NCI-H226 (cell line): Measurements from ENCODE around the gene HILPDA.
"Not testable (repeated sequence)": the region's sequence is repeated elsewhere in the genome, so short reads cannot be mapped to it uniquely, and the experiment has no call there.

Experiments used
- DNase-seq: peaks from one replicate; pipeline ENCODE4 v3.0.0-alpha.2; 2015

Gene HILPDA

DNA sequence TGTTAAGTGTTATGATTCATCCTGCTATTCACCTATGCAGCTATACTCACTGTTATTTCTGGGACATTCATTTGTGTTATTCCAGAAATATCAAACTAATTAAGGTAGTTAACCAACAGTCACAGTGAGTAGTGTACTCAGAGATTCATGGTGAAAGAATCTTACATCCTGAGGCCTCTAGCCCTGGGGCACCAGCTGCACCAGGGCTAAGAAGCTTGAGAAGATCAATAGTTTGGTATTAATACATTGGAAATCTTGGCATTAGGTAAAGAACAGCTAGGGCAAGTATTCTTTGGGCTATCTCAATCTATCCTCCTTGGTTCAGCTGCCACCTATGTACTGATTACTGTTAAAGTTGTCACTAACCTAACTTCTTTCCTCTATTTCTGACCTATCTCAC lies 11.2 kb downstream of the HILPDA start:
- not testable (repeated sequence) for DNase-seq

DNA sequence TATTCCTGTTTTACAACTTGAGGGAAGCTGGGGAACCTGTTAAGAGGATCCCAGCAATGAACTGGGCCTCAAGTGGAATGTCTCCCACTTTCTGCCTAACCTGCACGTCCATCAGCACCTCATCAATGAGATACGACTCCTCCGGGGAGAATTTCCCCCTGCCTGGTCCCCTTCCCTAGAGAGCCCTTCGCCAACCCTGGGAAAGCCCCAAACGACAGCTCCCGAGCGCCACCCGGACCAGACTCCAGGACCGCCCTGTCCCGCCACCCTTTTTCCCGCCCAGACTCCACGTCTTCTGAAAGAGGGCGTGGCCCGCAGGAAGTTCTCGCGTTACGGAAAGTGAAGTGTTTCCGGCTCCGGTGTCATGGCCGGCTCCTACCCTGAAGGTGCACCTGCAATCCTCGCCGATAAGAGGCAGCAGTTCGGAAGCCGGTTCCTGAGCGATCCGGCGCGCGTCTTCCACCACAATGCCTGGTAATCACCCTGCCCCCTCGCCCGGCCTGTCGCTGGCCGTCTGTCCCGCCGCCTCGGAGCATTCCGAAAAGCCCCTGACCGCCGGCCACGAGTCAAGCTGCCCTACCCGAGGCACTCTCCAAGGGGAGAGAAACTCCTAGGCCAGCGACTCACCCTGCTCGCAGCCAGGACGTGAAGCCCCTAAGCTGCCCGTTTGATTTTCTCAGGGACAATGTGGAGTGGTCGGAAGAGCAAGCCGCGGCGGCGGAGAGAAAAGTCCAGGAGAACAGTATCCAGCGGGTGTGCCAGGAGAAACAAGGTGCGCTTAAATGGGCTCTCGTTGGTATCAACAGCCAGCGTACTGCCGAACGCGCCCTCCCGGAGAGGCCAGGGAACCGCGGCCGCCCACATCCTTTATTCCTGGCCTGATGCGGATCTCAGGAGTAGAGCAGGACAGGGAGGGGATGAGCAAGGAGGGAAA lies 21.0 kb downstream of the HILPDA start, which contains the start of gene METTL2B:
Gene METTL2B, plus strand, starts transcription at position 347 of the 934 bp plus-strand sequence. Its CDS starts 18 bp downstream, at position 365.
- peak; percentile 91 for DNase-seq

DNA sequence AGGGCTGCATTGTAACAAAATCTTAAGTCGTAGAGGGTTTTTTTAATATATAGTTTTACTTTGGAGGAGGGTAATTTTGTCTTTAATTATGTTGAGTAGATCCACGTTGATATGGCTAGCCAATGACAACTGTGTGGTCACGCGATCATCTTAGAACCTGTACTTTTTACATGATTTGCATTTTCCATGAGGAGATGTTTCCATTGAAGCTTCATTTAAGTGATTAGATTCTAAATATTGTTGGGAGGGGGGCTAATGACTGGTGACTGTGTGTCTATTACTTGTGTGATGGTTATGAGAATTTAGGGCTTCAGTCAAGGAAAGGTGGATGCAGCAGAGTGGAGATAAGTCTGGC lies 21.6 kb downstream of the HILPDA start:
- DNase-seq, result not testable (repeated sequence)

DNA sequence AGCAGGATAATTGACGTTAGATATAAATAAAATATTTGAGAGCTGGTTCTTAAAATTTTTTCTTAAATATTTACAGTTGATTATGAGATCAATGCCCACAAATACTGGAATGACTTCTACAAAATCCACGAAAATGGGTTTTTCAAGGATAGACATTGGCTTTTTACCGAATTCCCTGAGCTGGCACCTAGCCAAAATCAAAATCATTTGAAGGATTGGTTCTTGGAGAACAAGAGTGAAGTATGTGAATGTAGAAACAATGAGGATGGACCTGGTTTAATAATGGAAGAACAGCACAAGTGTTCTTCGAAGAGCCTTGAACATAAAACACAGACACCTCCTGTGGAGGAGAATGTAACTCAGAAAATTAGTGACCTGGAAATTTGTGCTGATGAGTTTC lies 23.4 kb downstream of the HILPDA start:
- DNase-seq, result not testable (repeated sequence)

DNA sequence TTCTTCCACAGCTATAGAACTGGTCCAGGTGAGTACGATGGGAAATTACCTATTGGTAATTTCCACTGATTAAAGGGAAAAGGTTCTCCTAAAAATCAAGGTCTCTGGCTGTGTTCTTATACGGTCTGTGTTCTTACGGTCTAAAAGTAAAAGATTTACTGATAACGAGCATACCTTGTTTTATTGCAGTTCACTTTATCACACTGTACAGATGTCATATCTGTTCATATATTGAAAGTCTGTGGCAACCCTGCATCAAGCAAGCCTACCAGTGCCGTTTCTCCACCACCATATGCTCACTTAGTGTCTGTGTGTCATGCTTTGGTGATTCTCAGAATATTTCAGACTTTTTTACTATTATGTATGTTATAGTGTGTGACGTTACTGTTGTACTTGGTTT lies 32.5 kb downstream of the HILPDA start:
- not testable (repeated sequence) for DNase-seq

DNA sequence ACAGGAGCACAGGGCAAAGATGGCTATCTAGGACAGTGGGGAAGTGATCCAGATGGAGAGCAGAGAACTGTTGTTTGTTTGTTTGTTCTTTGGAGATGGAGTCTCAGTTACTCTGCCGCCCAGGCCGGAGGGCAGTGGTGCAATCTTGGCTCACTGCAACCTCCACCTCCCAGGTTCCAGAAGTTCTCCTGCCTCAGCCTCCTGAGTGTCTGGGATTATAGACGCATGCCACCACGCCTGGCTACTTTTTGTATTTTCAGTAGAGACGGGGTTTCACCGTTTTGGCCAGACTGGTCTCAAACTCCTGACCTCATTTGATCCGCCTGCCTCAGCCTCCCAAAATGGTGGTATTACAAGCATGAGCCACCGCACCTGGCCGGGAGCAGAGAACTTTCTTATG lies 41.7 kb downstream of the HILPDA start:
- DNase-seq, result no peak

DNA sequence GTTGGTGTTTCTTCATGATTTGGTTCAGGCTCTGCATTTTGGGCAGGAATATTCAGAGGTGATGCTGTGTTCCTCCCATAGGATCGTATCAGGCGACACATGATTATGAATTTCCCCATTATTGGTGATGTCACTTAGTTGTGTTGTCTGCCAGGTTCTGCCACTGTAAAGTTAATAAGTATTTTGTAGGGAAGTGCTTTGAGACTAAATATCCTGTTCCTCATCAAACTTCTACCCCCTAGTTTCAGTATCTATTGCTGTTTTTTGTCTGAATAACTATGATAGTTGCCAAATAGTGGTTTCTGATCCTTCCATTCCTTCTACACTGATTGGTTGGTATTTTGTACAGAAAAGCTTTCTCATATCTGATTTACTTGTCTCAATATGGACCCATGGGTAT lies 49.7 kb downstream of the HILPDA start:
- not testable (repeated sequence) for DNase-seq

DNA sequence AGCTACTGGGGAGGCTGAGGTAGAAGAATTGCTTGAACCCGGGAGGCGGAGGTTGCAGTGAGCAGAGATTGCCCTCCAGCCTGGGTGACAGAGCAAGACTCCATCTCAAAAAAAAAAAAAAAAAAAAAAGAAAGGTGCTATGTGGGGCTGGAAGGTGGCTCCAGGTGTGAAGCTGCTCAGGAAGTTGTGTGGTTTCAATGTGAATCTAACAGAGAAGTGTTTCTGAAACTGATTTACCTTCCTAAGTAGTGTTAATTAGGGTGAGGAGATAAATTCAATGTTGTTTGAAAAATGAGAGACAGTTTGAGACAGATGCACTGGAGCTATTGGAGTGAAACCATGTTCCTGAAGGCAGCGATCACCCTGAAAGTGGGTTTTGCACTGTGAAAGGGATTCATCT lies 51.1 kb downstream of the HILPDA start:
- DNase-seq, result not testable (repeated sequence)

DNA sequence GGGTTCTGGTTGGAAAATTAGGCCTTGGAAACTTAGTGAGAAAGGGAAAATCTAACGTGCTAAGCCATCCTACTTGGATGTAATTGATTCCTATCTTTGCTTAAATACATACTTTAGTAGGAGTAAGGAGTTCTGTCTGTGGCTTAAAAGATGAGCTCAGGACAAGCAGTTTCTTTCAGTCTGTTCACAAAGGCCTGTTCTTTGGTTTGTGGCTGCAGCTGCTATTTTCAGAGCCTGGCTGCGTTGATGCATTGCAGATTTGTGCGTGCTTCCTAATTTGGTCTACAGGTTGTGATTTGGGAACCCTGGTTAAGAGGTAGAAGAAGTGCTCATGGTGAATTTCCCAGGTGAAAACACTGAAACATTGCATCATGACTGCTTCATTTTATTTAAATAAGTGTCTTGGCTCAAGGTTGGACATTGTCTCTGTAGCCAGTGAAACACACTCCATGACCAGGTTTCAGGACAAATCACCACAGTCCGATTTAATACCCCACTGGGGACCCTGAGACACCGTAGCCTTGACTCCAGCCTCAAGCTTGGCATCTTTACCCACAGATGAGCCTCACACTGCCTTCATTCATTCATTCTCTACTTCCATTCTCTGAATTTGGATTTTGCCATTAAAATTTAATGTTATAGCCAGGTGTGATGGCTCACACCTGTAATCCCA lies 51.8 kb downstream of the HILPDA start:
- DNase-seq, result not testable (repeated sequence)
